H1 (cell line): Measurements from ENCODE around the gene TUBGCP3. TPM values are rescaled to one million over a fixed set of nuclear protein-coding genes. Genes with fewer than 3 reads are reported as not detected.

Source experiments
- KDM4A ChIP-seq: IDR thresholded peaks from one replicate; pipeline ENCODE4 v1.7.1; 2012; ENCODE audit warnings: low read depth, mild to moderate bottlenecking, moderate library complexity, low read length, inconsistent platforms; ENCODE audit not compliant: severe bottlenecking
- SP2 ChIP-seq: IDR thresholded peaks from 2 replicates; pipeline ENCODE4 v1.6.1; 2012; ENCODE audit warnings: mild to moderate bottlenecking, low read length, inconsistent platforms
- polyA plus RNA-seq, 7 experiments: library from polyadenylated mRNA; depleted of rRNA in 3 of 7; stranded (reverse) in 5 of 7; unstranded in 2 of 7; fragments of >200 nt in 5 of 7; fragments of 200-250 nt in 2 of 7; gene quantifications; 1 replicate in 5 of 7; 2 replicates in 1 of 7; 4 replicates in 1 of 7; pipeline versions ENCODE4 v1.2.1 to v1.2.3, GENCODE V29; 2011 to 2013; ENCODE audit warnings: missing spikeins in 2 of 7, mixed read lengths in 2 of 7
- total RNA-seq: library from RNA; stranded (reverse); fragmentation: NEBNext Ultra II Directional; extraction: Animal tissue kit (Norgen Biotek cat#: 25700); gene quantifications from 2 replicates; pipeline ENCODE4 v1.2.1, GENCODE V29; 2021

Gene TUBGCP3
- total and polyA plus RNA-seq, 2 of the 8 experiments (the other 6 are each of a cell fraction or from before 2014, with no cell fraction given): 27.0 to 31.7 TPM

- TF ChIP-seq SP2: peak; percentile 45; the same call in 1 of the 2 replicates
- TF ChIP-seq KDM4A: peak; percentile 32
Measured at GRCh38 chr13:112619730-112620631, 32.0 kb upstream of the TUBGCP3 start (continued).
